ENCODE results near the gene LRRC10. TPM values are rescaled to one million over a fixed set of nuclear protein-coding genes. Genes with fewer than 3 reads are reported as not detected.
A peak's percentile ranks its signal among the peaks of the same experiment; 100 is the strongest.

LRRC10 gene
- total RNA-seq, 1 donor from 2014 or later: not detected

- Mint-ChIP-seq H3K27ac (no peak overlapping the region), H3K27me3 (no peaks in the 10 kb centered on the region), H3K4me3 (no peak overlapping the region), H3K36me3 (ENCODE audit: low read depth) (peaks cover 51% of the 10 kb centered on the region), H3K4me1 (peaks cover 3% of the 10 kb centered on the region), H3K9me3 (no peaks in the 10 kb centered on the region)
- DNase-seq (no peak), ATAC-seq (ENCODE audit: low read depth) (no peak)
- ChIA-PET POLR2A (no interaction called here), CTCF (no interaction called here)
- intact Hi-C loops (cut with micrococcal nuclease): no loop called here
- TF ChIP-seq, protein P1, sequence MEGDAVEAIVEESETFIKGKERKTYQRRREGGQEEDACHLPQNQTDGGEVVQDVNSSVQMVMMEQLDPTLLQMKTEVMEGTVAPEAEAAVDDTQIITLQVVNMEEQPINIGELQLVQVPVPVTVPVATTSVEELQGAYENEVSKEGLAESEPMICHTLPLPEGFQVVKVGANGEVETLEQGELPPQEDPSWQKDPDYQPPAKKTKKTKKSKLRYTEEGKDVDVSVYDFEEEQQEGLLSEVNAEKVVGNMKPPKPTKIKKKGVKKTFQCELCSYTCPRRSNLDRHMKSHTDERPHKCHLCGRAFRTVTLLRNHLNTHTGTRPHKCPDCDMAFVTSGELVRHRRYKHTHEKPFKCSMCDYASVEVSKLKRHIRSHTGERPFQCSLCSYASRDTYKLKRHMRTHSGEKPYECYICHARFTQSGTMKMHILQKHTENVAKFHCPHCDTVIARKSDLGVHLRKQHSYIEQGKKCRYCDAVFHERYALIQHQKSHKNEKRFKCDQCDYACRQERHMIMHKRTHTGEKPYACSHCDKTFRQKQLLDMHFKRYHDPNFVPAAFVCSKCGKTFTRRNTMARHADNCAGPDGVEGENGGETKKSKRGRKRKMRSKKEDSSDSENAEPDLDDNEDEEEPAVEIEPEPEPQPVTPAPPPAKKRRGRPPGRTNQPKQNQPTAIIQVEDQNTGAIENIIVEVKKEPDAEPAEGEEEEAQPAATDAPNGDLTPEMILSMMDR (IDR thresholded peaks at IDR 0.05): no peak
These were observed 35.4 kb downstream of the LRRC10 start for GRCh38 chr12:69575346-69575745.

DNA sequence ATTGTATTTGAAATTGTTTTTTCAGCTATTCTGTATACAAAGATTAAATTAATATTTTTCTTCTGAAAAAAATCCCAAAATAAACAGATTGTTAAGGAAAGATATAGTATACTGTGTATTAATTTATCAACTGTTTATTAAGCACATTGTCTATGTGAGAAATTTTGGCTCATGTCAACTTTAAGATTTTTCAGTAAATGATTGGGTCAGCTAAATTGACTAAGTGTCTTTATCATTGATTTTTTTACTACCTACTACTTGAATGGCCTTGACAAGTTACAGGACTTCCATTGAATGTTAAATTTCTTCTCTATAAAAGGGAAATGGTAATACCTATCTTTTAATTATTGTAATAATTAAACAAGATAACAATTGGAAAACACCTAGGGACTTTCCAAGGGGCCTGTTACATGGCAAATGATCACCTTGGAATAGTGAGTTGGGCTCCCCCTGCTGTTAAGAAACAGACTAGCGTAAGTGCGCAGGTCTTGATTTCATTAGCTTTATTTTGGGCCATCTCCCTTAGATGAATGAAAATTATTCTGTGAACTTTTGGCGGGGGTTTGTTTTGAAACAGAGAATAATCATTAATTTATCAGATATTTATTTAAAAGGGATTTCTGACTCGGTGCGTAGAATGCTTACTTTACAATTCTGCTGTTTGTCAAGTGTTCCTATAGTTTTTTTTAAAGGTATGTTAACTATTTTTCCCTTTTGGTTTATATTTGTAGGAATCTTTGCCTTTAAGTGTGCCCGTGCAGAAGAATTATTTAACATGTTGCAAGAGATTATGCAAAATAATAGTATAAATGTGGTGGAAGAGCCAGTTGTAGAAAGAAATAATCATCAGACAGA lies 39.9 kb downstream of the LRRC10 start:
- ChIA-PET POLR2A (interaction anchor here (0.7 to 1.1 kb wide), 5 partner anchors 16 to 280 kb away, joined by 3 to 17 read pairs (median 3); partner anchors contain the start of gene FRS2), CTCF (interaction anchor here (0.6 to 5.5 kb wide), 31 partner anchors 8 to 416 kb away, joined by 3 to 91 read pairs (median 5); partner anchors contain the start of genes CCT2 and FRS2)
- Mint-ChIP-seq H3K9me3 (no peaks in the 10 kb centered on the region), H3K4me1 (no peaks in the 10 kb centered on the region), H3K4me3 (no peak overlapping the region), H3K27me3 (no peaks in the 10 kb centered on the region), H3K36me3 (ENCODE audit: low read depth) (peaks cover 69% of the 10 kb centered on the region), H3K27ac (no peak overlapping the region)
- DNase-seq: no peak
- peak; percentile 82 for ATAC-seq (ENCODE audit: low read depth)
- TF ChIP-seq, protein P1 (IDR thresholded peaks at IDR 0.05): peak; percentile 88
- intact Hi-C loops (cut with micrococcal nuclease): loop anchor here (1.0 to 2.0 kb wide), 7 partner anchors 15 to 416 kb away; partner anchors contain the start of genes CCT2 and FRS2

DNA sequence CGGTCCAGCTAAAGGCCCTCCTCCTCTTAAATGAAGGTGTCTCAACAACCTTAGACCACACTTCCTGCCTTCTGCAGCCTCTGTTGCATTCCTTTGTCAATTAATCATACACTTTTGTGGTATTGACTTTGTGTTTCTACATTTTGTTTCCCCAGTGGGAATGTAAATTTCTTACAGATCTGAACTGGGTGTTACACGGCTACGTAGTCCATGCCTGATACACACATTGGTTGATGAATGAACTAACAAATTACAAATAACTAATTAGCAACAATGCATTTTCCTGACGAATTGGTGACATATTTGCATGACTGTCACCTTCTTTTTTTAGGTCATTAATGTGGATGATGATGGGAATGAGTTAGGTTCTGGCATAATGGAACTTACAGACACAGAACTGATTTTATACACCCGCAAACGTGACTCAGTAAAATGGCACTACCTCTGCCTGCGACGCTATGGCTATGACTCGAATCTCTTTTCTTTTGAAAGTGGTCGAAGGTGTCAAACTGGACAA lies 40.6 kb downstream of the LRRC10 start:
- peak overlapping the region; percentile 50 for H3K27ac Mint-ChIP-seq
- ChIA-PET POLR2A (interaction anchor here (0.7 to 1.1 kb wide), 2 partner anchors 47 to 100 kb away, joined by 3 read pairs; partner anchors contain the start of gene FRS2), CTCF (interaction anchor here (0.7 to 5.5 kb wide), 25 partner anchors 10 to 416 kb away, joined by 3 to 91 read pairs (median 4); partner anchors contain the start of gene CCT2)
- ATAC-seq (ENCODE audit: low read depth): no peak
- no peaks in the 10 kb centered on the region for H3K27me3 Mint-ChIP-seq
- H3K9me3 Mint-ChIP-seq: no peaks in the 10 kb centered on the region
- intact Hi-C loops (cut with micrococcal nuclease): loop anchor here (1.0 to 2.0 kb wide), 5 partner anchors 15 to 279 kb away; partner anchors contain the start of genes CCT2 and FRS2
- no peaks in the 10 kb centered on the region for H3K4me1 Mint-ChIP-seq
- H3K4me3 Mint-ChIP-seq: no peak overlapping the region
- peaks cover 63% of the 10 kb centered on the region for H3K36me3 Mint-ChIP-seq (ENCODE audit: low read depth)
- DNase-seq: no peak
- TF ChIP-seq, protein P1 (IDR thresholded peaks at IDR 0.05): no peak

DNA sequence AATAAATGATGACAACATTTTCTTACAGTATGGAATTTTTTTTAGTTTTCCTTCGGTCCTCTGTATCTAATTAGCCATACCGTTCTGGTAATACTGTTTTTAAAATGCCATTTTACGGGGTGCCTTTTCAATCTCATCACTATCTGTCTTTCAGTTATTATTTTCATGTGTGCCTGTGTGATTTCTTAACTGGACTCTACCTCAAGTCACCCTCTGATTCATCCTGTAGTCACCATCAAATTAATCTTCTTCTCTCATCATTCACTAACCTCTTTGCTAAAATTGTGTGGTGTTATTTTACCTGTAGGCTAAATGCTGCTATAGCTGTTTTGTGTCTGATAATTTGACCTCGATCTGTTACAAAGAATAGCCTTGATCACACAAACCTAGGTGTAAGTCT lies 41.5 kb downstream of the LRRC10 start:
- CTCF ChIA-PET: interaction anchor here (0.9 to 5.5 kb wide), 7 partner anchors 9 to 411 kb away, joined by 3 to 91 read pairs (median 3); no protein-coding TSS in a partner anchor

More for the DNA sequence above, 41.5 kb downstream of the LRRC10 start:
- TF ChIP-seq, protein P1 (IDR thresholded peaks at IDR 0.05): no peak
- no peaks in the 10 kb centered on the region for H3K4me1 Mint-ChIP-seq
- POLR2A ChIA-PET: interaction anchor here (0.6 kb wide), 1 partner anchor 59 kb away, joined by 3 read pairs; no protein-coding TSS in a partner anchor
- no peak overlapping the region for H3K4me3 Mint-ChIP-seq
- H3K27me3 Mint-ChIP-seq: no peaks in the 10 kb centered on the region
- DNase-seq: no peak
- ATAC-seq (ENCODE audit: low read depth): no peak
- no peaks in the 10 kb centered on the region for H3K9me3 Mint-ChIP-seq
- intact Hi-C loops (cut with micrococcal nuclease): no loop called here
- peak overlapping the region; percentile 0 for H3K27ac Mint-ChIP-seq
- peaks cover 55% of the 10 kb centered on the region for H3K36me3 Mint-ChIP-seq (ENCODE audit: low read depth)

All from activated B cell treated with CpG ODN at 0.5 μM for 24 hours (primary cell).